ENCODE results near the gene DNTT.

GRCh38 chr10:96263176-96263575, 41.1 kb upstream of the DNTT start:
- TF ChIP-seq CTCF (IDR thresholded peaks at IDR 0.05) = no peak
- TF ChIP-seq POLR2A (IDR thresholded peaks at IDR 0.05) = no peak

Data from right lobe of liver (tissue), 4 donors.